PC-9 (cell line): ENCODE data around the gene VMA21. TPM values are rescaled to one million over a fixed set of nuclear protein-coding genes. Genes with fewer than 3 reads are reported as not detected.

Source experiments
- BruUV-seq: library from RNA; stranded (reverse); fragments of 400-500 nt; replicated peaks from 2 replicates; lab custom pipeline; 2021; lab: Mats Ljungman, UMichigan
- CTCF ChIA-PET: fragments of 300-600 bp; sonication (Branson Sonifier 250); formaldehyde crosslinking; loops from one replicate; lab custom pipeline; 2022; ENCODE audit warnings: antibody characterized with exemption; lab: Charles Lee
- POLR2A ChIA-PET: fragments of 300-600 bp; sonication (Branson Sonifier 250); formaldehyde crosslinking; loops from one replicate; lab custom pipeline; 2022; ENCODE audit warnings: antibody characterized with exemption; ENCODE audit not compliant: unreplicated experiment; lab: Charles Lee
- DNase-seq, 2 experiments: peaks; one replicate each; pipeline versions ENCODE4 v3.0.0 to v3.0.0-alpha.2; 2015 to 2022; ENCODE audit warnings: mixed read lengths in 1 of 2
- H2AFZ ChIP-seq: fragments of 200-600 bp; sonication (generic); 2 replicates; pipeline ENCODE4 v1.8.1; 2017; ENCODE audit warnings: antibody characterized with exemption
- H3F3A ChIP-seq: fragments of 200-600 bp; sonication (generic); 2 replicates; pipeline ENCODE4 v1.8.1; 2017; ENCODE audit warnings: antibody characterized with exemption, mild to moderate bottlenecking, low read depth; ENCODE audit not compliant: insufficient read depth
- H3K27ac ChIP-seq: fragments of 200-600 bp; sonication (generic); 2 replicates; pipeline ENCODE4 v1.6.1; 2016; ENCODE audit warnings: mixed run types
- H3K27me3 ChIP-seq: fragments of 200-600 bp; sonication (generic); 2 replicates; pipeline ENCODE4 v1.6.1; 2016; ENCODE audit warnings: low read depth, mixed run types; ENCODE audit not compliant: insufficient read depth
- H3K36me3 ChIP-seq: fragments of 200-600 bp; sonication (generic); 2 replicates; pipeline ENCODE4 v1.6.1; 2016; ENCODE audit warnings: low read depth, mixed run types
- H3K4me1 ChIP-seq: fragments of 200-600 bp; sonication (generic); replicated peaks from 2 replicates; pipeline ENCODE4 v1.6.1; 2016; ENCODE audit warnings: mixed run types; ENCODE audit not compliant: insufficient read depth
- H3K4me2 ChIP-seq: fragments of 200-600 bp; sonication (generic); 2 replicates; pipeline ENCODE4 v1.6.1; 2017; ENCODE audit warnings: mixed run types
- H3K4me3 ChIP-seq: fragments of 200-600 bp; sonication (generic); 2 replicates; pipeline ENCODE4 v1.6.1; 2016; ENCODE audit warnings: mixed run types
- H3K79me2 ChIP-seq: fragments of 200-600 bp; sonication (generic); 2 replicates; pipeline ENCODE4 v1.6.1; 2017; ENCODE audit warnings: low read depth, mixed run types
- H3K9me2 ChIP-seq: fragments of 200-600 bp; sonication (generic); 2 replicates; pipeline ENCODE4 v1.8.1; 2017; ENCODE audit warnings: mild to moderate bottlenecking; ENCODE audit not compliant: insufficient read depth
- H3K9me3 ChIP-seq: fragments of 200-600 bp; sonication (generic); 2 replicates; pipeline ENCODE4 v1.8.1; 2016; ENCODE audit warnings: low read depth; ENCODE audit not compliant: insufficient read depth
- H4K20me1 ChIP-seq: fragments of 200-600 bp; sonication (generic); 2 replicates; pipeline ENCODE4 v1.8.1; 2017; ENCODE audit not compliant: insufficient read depth
- EZH2 ChIP-seq: fragments of 200-600 bp; sonication (generic); IDR thresholded peaks from 2 replicates; pipeline ENCODE4 v1.8.0; 2017; ENCODE audit warnings: antibody characterized with exemption, low read depth
- intact Hi-C: fragments of 100-400 bp; cut with micrococcal nuclease; formaldehyde crosslinking; loops from one replicate; pipeline ENCODE4 v1.10.0; 2022; ENCODE audit not compliant: unreplicated experiment
- total RNA-seq: library from RNA; stranded (reverse); gene quantifications from 2 replicates; pipeline ENCODE4 v1.2.3, GENCODE V29; 2021
- TF ChIP-seq, protein P1 (sequence below): fragments of 200-600 bp; sonication (generic); conservative IDR thresholded peaks from 2 replicates; pipeline ENCODE4 v1.6.1; 2017; ENCODE audit warnings: mixed run types, antibody characterized with exemption, mild to moderate bottlenecking, moderate library complexity

VMA21 gene
- total RNA-seq, 1 experiment from 2014 or later = 58.4 TPM

DNA sequence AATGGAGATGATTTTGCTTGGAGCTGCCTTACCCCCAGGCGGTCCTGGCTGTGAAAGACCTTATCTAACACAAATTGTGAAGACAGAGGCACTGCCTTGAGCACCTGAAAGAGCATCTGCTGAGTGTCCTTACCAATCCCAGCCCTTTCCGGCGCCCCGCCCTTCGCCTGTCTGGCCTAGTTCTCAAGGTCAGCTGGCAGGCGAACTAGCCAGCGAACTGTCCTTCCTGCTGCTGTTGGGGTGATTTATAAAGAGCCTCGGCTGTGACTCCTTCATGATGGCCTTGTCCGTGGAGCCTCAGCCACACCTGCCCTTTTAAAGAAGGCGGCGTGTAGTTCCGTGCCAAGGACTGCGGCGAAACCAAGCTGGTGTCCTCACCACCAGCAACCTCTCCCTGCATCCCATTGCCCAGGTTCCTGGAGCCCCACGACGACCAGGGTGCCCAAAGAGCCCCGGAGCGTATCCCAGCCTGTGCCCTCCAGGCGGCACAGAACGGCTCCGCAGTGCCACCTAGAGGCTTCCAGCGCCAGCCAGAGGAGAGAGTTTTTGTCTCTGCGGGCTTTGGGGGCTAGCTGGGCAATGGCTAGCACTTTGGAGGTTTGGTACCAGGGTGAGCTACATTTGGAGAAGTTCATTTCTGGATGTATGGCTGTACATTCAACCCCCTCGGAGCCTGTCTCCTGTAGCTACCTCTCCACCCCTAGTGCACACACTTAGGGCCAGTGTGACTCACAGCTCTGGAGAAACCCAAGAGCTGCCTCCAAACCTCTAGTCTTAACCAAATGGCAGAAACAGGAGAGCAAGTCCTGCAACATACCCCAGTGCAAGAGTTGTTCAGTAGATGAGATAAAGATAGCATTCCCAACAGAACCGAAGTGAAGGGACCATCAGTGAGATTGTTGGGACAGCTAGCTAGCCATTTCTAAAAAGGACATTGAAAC lies 36.8 kb upstream of the VMA21 start:
- Histone ChIP-seq H3K27me3 (peaks cover 69% of the 10 kb centered on the region), H3K79me2 (no peaks in the 10 kb centered on the region), H3K9me2 (no peaks in the 10 kb centered on the region), H2AFZ (no peak overlapping the region), H3K4me2 (0 out of 2 replicates have a peak overlapping the region, but pooled peaks have one; percentile 19), H3K36me3 (no peaks in the 10 kb centered on the region), H4K20me1 (no peaks in the 10 kb centered on the region), H3K4me1 (no peaks in the 10 kb centered on the region), H3F3A (no peaks in the 10 kb centered on the region), H3K9me3 (no peaks in the 10 kb centered on the region), H3K4me3 (no peak overlapping the region), H3K27ac (no peak overlapping the region)
- BruUV-seq = no TSS peak
- POLR2A ChIA-PET = no interaction called here
- TF ChIP-seq, protein P1, sequence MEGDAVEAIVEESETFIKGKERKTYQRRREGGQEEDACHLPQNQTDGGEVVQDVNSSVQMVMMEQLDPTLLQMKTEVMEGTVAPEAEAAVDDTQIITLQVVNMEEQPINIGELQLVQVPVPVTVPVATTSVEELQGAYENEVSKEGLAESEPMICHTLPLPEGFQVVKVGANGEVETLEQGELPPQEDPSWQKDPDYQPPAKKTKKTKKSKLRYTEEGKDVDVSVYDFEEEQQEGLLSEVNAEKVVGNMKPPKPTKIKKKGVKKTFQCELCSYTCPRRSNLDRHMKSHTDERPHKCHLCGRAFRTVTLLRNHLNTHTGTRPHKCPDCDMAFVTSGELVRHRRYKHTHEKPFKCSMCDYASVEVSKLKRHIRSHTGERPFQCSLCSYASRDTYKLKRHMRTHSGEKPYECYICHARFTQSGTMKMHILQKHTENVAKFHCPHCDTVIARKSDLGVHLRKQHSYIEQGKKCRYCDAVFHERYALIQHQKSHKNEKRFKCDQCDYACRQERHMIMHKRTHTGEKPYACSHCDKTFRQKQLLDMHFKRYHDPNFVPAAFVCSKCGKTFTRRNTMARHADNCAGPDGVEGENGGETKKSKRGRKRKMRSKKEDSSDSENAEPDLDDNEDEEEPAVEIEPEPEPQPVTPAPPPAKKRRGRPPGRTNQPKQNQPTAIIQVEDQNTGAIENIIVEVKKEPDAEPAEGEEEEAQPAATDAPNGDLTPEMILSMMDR = peak; percentile 79
- TF ChIP-seq EZH2 = no peak
- peak in 1 of 2 experiments; percentile 19 for DNase-seq
- intact Hi-C loops = no loop called here
- CTCF ChIA-PET = no interaction called here

- intact Hi-C loops = no loop called here
- Histone ChIP-seq H2AFZ (no peak overlapping the region), H3K4me1 (no peaks in the 10 kb centered on the region), H3K27me3 (peaks cover 56% of the 10 kb centered on the region), H3F3A (no peaks in the 10 kb centered on the region), H3K4me3 (no peak overlapping the region), H3K27ac (no peak overlapping the region), H3K36me3 (no peaks in the 10 kb centered on the region), H4K20me1 (no peaks in the 10 kb centered on the region), H3K9me3 (no peaks in the 10 kb centered on the region), H3K79me2 (no peaks in the 10 kb centered on the region), H3K9me2 (no peaks in the 10 kb centered on the region), H3K4me2 (no peak overlapping the region)
- DNase-seq = no peak
- BruUV-seq = no TSS peak
- no peak for TF ChIP-seq EZH2
- TF ChIP-seq, protein P1 = no peak
- CTCF ChIA-PET = no interaction called here
- POLR2A ChIA-PET = no interaction called here
These were observed 33.7 kb upstream of the VMA21 start for GRCh38 chrX:151363316-151363715.

- Histone ChIP-seq H3K4me1 (no peaks in the 10 kb centered on the region), H3K79me2 (no peaks in the 10 kb centered on the region), H3F3A (no peaks in the 10 kb centered on the region), H4K20me1 (no peaks in the 10 kb centered on the region), H3K9me2 (no peaks in the 10 kb centered on the region), H2AFZ (no peak overlapping the region), H3K4me2 (no peak overlapping the region), H3K36me3 (no peaks in the 10 kb centered on the region), H3K27me3 (peaks cover 49% of the 10 kb centered on the region), H3K4me3 (no peak overlapping the region), H3K27ac (no peak overlapping the region), H3K9me3 (no peaks in the 10 kb centered on the region)
- TF ChIP-seq EZH2 = no peak
- TF ChIP-seq, protein P1 = no peak
- no TSS peak for BruUV-seq
- DNase-seq = no peak
- POLR2A ChIA-PET = no interaction called here
- intact Hi-C loops = no loop called here
- CTCF ChIA-PET = no interaction called here
These were observed 31.4 kb upstream of the VMA21 start for GRCh38 chrX:151365579-151365978.
